HCT116 (cell line): ENCODE results near the gene KIF26B.

Source experiments
- ATF3 ChIP-seq: IDR thresholded peaks from 2 replicates; pipeline ENCODE4 v1.6.1; 2012
- EZH2 ChIP-seq: fragments of 200-600 bp; sonication (generic); IDR thresholded peaks from 2 replicates; pipeline ENCODE4 v1.6.1; 2017; ENCODE audit warnings: antibody characterized with exemption, mixed run types
- FOSL1 ChIP-seq: IDR thresholded peaks from 2 replicates; pipeline ENCODE4 v1.6.1; 2012; ENCODE audit warnings: low read depth
- JUND ChIP-seq: IDR thresholded peaks from 2 replicates; pipeline ENCODE4 v1.6.1; 2012
- POLR2A ChIP-seq: IDR thresholded peaks from 2 replicates; pipeline ENCODE4 v1.7.0; 2011; ENCODE audit warnings: borderline replicate concordance; ENCODE audit not compliant: insufficient read depth, insufficient read length; ENCODE audit errors: extremely low read depth
- POLR2AphosphoS5 ChIP-seq: IDR thresholded peaks from 2 replicates; pipeline ENCODE4 v1.6.1; 2011; ENCODE audit warnings: mild to moderate bottlenecking, low read depth, low read length, moderate library complexity
- SP1 ChIP-seq: IDR thresholded peaks from 2 replicates; pipeline ENCODE4 v1.6.1; 2012; ENCODE audit warnings: low read depth
- TF ChIP-seq, protein P1 (sequence below): IDR thresholded peaks from 2 replicates; pipeline ENCODE4 v1.6.1; 2012
- TF ChIP-seq, protein P2 (sequence below), 3 experiments: fragments of 200-600 bp in 1 of 3; sonication (generic) in 1 of 3; IDR thresholded peaks in 2 of 3; conservative IDR thresholded peaks in 1 of 3; 2 replicates each; pipeline ENCODE4 v1.5.1; 2012 to 2017; ENCODE audit warnings: low read depth in 2 of 3, low read length in 2 of 3, antibody characterized with exemption in 1 of 3, borderline replicate concordance in 1 of 3, control low read depth in 1 of 3, mild to moderate bottlenecking in 1 of 3, mixed read lengths in 1 of 3, mixed run types in 1 of 3, moderate library complexity in 1 of 3; ENCODE audit not compliant: insufficient read depth in 1 of 3
- TF ChIP-seq, protein P3 (sequence below): IDR thresholded peaks from 2 replicates; pipeline ENCODE4 v1.6.1; 2012; ENCODE audit warnings: low read depth

DNA sequence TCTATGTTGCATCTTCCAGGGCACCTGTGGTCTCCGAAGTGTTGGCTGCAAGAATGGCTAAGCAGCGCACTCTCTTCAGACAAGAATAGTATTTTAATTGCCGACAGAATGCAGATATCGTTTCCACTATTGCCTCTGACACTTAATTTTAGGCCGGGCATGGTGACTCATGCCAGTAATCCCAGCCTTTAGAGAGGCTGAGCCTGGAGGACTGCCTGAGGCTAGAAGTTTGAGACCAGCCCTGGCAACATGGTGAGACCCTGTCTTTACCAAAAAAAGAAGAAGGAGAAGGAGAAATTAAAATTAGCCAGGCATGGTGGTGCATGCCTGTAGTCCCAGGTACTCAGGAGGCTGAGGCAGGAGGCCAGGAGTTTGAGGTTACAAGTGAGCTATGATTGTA is 306.9 kb downstream of the KIF26B start:
- TF ChIP-seq, protein P1, sequence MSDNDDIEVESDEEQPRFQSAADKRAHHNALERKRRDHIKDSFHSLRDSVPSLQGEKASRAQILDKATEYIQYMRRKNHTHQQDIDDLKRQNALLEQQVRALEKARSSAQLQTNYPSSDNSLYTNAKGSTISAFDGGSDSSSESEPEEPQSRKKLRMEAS = no peak
- TF ChIP-seq, protein P2, sequence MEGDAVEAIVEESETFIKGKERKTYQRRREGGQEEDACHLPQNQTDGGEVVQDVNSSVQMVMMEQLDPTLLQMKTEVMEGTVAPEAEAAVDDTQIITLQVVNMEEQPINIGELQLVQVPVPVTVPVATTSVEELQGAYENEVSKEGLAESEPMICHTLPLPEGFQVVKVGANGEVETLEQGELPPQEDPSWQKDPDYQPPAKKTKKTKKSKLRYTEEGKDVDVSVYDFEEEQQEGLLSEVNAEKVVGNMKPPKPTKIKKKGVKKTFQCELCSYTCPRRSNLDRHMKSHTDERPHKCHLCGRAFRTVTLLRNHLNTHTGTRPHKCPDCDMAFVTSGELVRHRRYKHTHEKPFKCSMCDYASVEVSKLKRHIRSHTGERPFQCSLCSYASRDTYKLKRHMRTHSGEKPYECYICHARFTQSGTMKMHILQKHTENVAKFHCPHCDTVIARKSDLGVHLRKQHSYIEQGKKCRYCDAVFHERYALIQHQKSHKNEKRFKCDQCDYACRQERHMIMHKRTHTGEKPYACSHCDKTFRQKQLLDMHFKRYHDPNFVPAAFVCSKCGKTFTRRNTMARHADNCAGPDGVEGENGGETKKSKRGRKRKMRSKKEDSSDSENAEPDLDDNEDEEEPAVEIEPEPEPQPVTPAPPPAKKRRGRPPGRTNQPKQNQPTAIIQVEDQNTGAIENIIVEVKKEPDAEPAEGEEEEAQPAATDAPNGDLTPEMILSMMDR (IDR thresholded peaks at IDR 0.05 in 2 of 3, conservative IDR thresholded peaks at IDR 0.05 in 1 of 3; ENCODE audit: borderline replicate concordance in 1 of 3, insufficient read depth in 1 of 3, low read depth in 2 of 3, low read length in 2 of 3) = no peak
- TF ChIP-seq EZH2 = no peak
- TF ChIP-seq POLR2A = no peak
- no peak for TF ChIP-seq POLR2AphosphoS5
- TF ChIP-seq SP1 = no peak
- TF ChIP-seq ATF3 = no peak
- no peak for TF ChIP-seq FOSL1
- TF ChIP-seq, protein P3, sequence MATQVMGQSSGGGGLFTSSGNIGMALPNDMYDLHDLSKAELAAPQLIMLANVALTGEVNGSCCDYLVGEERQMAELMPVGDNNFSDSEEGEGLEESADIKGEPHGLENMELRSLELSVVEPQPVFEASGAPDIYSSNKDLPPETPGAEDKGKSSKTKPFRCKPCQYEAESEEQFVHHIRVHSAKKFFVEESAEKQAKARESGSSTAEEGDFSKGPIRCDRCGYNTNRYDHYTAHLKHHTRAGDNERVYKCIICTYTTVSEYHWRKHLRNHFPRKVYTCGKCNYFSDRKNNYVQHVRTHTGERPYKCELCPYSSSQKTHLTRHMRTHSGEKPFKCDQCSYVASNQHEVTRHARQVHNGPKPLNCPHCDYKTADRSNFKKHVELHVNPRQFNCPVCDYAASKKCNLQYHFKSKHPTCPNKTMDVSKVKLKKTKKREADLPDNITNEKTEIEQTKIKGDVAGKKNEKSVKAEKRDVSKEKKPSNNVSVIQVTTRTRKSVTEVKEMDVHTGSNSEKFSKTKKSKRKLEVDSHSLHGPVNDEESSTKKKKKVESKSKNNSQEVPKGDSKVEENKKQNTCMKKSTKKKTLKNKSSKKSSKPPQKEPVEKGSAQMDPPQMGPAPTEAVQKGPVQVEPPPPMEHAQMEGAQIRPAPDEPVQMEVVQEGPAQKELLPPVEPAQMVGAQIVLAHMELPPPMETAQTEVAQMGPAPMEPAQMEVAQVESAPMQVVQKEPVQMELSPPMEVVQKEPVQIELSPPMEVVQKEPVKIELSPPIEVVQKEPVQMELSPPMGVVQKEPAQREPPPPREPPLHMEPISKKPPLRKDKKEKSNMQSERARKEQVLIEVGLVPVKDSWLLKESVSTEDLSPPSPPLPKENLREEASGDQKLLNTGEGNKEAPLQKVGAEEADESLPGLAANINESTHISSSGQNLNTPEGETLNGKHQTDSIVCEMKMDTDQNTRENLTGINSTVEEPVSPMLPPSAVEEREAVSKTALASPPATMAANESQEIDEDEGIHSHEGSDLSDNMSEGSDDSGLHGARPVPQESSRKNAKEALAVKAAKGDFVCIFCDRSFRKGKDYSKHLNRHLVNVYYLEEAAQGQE = no peak
- no peak for TF ChIP-seq JUND
